Colon (tissue), 2 donors: ENCODE results near the gene CDK15.

Experiments
- FAIRE-seq: peaks from 2 replicates; lab custom pipeline; 2012; peaks lifted over from hg19 to GRCh38; lab: Jason Lieb, UNC
- donor health status: control.
- donor health status: control.

CDK15 gene

GRCh38 chr2:201871471-201871870 lies 65.1 kb downstream of the CDK15 start:
- FAIRE-seq: no peak

DNA sequence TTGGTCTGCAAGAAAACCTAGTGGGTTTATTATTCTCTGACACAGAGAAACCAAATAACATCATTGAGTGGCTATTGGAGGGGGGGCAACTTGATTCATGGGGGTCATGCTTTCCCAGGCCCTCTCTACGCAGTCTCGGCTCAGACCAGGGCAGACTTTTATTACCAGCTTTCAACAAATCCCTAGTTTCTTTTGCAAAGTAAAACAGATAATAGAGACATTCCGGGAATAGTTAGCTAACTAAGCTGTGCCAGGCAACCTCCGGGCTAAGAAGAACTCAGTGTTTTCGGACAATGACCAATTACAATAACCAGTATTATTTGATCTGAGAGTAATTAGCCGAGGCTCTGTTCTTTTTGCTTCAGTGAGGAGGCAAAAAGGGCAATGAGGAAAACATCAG lies 66.3 kb downstream of the CDK15 start:
- FAIRE-seq: no peak

DNA sequence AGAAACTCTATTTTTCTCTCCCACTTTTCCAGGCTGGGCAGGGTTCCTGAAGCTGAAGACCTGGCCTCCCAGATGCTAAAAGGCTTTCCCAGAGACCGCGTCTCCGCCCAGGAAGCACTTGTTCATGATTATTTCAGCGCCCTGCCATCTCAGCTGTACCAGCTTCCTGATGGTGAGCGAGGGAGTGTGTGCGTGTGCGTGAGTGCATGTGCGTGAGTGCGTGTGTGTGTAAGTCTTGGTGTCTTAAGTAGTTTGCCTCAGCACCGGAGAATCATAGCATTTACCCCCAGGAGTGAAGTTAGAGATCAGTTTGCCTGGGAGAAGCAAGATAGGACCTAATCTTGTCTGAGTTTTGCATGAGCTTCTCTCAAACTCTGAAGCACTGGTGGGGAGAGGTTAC lies 73.7 kb downstream of the CDK15 start:
- no peak for FAIRE-seq

DNA sequence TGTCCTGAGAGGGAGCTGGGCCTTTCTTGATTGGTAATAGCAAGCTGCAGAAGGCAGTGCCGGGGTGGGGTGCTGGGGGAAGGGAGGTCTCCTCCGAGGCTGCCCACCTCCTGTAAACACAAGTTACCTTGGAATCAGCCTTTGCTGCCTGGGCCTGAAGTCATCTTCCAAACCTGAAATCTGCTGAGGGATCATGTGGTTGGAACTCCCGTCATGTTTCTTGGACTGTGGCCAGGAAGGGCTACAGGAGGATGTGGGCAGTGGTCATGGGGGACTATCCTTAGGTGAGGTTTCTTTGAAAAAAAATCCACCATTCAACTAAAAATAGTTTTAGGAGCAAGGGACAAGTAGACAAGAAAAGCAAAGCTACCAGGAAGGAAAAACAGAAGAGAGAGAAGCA lies 74.2 kb downstream of the CDK15 start:
- FAIRE-seq: no peak

- no peak for FAIRE-seq
Measured at GRCh38 chr2:201880993-201881611, 74.8 kb downstream of the CDK15 start.

DNA sequence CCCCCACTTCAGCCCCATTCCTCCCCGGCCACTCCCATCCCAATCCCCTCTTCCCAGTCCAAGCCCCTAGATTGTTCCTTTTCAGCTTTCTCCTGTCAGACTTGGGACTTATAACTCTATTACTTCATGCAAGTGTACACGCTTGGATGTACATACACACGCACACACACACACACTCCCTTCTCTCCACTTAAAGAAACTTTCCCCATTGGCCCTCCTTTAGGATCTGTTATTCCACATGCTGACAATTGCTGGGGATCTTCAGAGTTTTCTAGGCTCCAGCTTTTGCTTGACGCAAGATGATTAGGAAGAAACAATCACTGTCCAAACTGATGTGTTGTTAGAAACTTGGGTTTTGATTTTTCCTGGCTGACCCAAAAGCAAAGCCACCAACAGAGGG lies 75.4 kb downstream of the CDK15 start:
- no peak for FAIRE-seq

- FAIRE-seq: no peak
Measured at GRCh38 chr2:201882353-201883090, 76.2 kb downstream of the CDK15 start.

- no peak for FAIRE-seq
Measured at GRCh38 chr2:201883606-201884369, 77.5 kb downstream of the CDK15 start.

DNA sequence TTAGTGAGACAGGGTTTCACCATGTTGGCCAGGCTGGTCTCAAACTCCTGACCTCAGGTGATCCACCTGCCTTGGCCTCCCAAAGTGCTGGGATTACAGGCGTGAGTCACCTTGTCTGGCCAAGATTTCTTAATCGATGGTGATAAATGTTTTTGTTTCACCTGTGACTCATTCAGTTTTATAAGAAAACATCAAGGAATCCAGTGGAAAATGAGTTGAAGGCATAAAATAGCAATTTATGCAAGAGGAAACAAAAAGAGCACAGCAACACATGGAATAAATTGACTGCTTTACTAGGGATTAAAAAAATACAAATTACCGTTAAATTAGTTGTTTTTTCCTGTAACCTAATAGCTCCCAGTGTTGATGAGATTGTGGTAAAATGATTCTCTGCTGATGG lies 80.2 kb downstream of the CDK15 start:
- no peak for FAIRE-seq

- no peak for FAIRE-seq
Measured at GRCh38 chr2:201887773-201888425, 81.6 kb downstream of the CDK15 start.

GRCh38 chr2:201888426-201888800 lies 82.1 kb downstream of the CDK15 start:
- FAIRE-seq: no peak

DNA sequence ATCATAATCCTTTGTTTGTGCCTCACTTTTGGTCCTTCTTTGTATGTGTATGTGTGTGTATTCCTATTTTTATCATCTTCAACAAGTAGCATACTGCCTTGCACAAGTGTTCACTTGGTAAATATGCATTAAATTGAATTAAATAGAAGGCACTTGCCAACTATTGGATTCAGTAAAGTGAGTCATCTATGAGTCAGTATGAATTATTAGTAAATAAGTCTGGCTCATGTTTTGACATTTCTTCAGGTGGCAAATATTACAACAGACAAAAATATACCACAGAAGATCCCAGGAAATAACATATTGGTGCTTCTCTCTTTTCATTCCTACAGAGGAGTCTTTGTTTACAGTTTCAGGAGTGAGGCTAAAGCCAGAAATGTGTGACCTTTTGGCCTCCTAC lies 84.1 kb downstream of the CDK15 start:
- FAIRE-seq: no peak

- no peak for FAIRE-seq
Measured at GRCh38 chr2:201891676-201892075, 85.3 kb downstream of the CDK15 start.

DNA sequence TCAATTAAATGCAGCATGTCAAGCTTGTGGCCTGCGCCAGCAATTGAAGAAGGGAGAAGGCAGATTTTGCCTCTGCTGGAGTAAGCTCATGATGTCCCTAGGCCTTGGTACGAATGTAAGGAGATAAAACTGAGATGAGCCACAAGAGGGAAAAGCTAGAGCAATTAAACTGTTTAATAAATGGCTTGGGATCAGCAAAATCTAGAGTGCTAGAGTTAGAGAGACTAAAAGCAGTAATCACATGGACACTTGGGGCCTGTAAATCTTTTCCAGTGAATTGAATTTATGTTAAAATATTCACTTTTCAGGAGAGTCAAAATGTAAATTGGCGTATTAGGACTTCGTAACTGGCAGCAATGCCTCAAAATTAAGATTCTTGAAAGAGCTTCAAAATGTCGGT lies 86.2 kb downstream of the CDK15 start:
- FAIRE-seq: no peak

GRCh38 chr2:201900362-201900761 lies 94.0 kb downstream of the CDK15 start:
- FAIRE-seq: no peak

DNA sequence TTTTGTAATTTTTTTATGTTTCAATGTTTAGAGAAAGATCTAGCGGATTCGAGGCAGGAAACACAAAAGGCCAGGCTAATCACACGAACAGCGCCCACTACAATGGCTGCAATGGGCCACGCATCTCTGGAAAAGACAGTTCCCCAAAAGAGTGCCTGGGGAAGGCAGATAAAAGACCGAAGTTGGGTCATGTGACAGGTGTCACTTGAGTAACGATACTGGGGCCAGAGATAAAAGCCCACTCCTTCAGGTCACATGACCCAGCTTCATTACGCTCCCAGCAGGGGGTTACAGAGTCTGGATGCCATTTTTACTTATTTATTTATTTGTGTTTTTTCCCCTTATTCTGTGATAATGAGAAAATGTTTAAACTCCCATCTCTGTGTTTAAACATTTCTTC lies 95.4 kb downstream of the CDK15 start:
- no peak for FAIRE-seq

DNA sequence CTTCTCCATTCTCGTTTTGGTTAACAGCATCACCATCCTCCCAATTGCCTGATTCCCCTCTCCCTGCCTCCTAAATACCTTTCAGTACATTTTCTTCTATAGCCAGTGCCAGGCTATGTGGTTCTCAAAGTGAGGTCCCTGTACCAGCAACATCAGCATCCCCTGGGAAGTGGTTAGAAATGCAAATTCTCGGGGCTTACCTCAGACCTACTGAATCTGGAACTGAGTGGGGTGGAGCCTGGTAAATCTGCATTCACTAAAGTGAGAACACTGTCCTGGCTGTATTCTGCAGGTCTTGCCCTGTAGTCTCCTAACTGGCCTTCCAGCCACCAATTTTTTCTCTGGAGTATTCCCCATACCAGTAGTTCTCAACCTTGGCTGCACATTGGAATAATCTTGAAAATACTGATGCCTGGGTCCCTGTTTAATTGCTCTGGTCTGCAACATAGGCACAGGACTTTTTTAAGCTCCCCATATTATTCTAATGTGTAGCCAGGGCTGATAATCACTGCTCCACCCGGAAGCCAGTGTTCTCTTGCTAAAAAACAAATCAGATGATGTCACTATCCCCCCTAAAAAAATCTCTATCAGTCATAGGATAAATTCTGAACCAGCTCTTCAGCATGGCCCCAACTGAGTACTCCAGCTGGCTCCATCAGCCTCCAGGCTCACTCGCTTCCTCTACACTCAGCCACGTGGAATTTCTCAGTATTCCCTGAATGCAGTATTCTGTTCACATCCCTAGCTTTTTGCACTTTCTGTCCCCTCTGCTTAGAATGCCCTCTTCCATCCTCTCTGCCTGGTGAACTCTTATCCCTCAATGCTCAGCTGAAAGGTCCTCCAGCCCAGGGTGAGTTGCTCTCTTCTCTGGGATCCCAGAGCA lies 98.4 kb downstream of the CDK15 start:
- FAIRE-seq: no peak

DNA sequence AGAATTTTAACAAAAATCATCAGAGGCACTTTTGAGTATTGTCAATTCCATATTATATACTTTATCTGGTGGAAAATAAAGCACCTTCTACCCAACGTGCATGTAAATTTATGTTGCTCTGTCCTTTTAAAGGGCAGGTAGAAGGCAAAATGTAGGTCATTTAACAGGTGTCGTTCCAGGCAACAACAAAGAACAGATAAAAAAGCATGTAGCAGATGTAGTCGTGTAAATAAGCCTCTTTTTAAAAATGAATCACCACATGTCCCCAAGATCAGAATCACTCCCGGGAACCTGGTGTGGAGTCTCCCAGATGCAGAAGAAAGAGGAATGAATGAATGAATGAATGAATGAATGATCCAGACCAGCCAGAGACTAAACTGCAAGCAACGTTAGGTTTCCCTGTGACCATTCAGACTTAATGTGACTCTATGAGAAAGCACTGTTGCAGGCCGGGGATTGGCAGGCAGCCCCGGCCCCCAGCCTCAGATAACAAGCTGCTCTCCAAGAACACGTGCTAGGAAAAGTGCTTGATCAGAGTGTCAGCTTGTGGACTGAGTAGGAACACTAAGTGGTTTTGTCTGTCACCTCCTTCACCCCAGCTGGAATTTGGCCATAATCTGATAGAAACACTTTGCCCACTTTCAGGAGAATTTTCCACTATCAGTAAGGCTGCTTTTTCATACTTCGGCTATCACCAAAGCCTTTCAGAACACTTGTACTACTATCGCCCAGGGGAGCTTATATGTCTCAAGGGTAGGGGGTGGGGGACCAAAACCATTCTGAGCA lies 100.6 kb downstream of the CDK15 start:
- FAIRE-seq: no peak

- FAIRE-seq: no peak
Measured at GRCh38 chr2:201907563-201907881, 101.2 kb downstream of the CDK15 start.

DNA sequence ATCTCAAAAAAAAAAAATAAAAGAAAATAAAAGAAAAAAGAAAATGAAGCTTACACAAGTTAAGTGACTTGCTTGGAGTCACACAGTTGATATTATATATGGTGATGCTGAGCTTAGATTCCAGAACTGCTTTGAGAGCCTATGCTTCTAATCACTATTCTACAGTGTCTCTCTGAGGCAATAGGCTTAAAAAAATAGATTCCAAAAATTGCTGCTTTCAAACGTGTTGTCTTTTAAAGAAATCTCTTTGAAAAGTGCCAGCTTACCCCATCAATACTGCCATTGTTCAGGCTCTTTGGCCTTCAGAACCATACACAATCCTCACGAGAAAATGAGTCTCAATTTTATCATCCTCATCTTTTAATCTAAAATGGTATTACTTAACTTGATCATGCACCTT lies 102.6 kb downstream of the CDK15 start:
- FAIRE-seq: no peak

DNA sequence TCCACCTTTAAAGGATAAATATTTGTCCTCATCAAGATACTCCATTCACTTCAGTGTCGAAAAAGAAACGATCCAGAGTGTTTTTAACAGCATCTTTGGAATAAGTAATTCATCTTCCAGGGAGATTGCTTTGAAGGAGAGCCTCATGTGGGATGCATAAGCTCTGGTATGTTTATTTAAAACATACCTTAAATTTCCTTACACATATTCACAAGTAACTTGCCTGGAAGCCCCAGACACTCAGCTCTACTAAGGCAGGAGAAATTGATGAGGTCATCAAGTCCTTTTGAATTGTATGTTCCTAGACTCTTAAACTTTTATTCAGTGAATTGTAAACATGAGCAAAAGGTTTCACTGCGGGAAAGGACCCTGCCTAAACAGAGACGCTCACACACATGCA lies 103.0 kb downstream of the CDK15 start:
- FAIRE-seq: no peak
